Neural cell (in vitro differentiated cells): ENCODE measurements around the gene MYL12A.

ENCODE experiments used
- EP300 ChIP-seq: fragments of 450-650 bp; conservative IDR thresholded peaks from 2 replicates; pipeline ENCODE4 v1.6.1; 2014; ENCODE audit warnings: antibody characterized with exemption, mild to moderate bottlenecking, moderate library complexity; ENCODE audit not compliant: poor library complexity, severe bottlenecking
- EZH2 ChIP-seq: fragments of 200-600, 300-800 bp; shearing (Covaris generic), sonication (generic); IDR thresholded peaks from 2 replicates; pipeline ENCODE4 v1.6.1; 2014; ENCODE audit warnings: antibody characterized with exemption, low read length, borderline replicate concordance, mild to moderate bottlenecking; ENCODE audit not compliant: insufficient read depth, poor library complexity, severe bottlenecking
- MXI1 ChIP-seq: fragments of 450-650 bp; conservative IDR thresholded peaks from 2 replicates; pipeline ENCODE4 v1.6.1; 2014; ENCODE audit warnings: antibody characterized with exemption, mild to moderate bottlenecking; ENCODE audit not compliant: poor library complexity, severe bottlenecking
- POLR2AphosphoS5 ChIP-seq: IDR thresholded peaks from 2 replicates; pipeline ENCODE4 v1.6.1; 2012
- RAD21 ChIP-seq: fragments of 450-650 bp; conservative IDR thresholded peaks from 2 replicates; pipeline ENCODE4 v1.6.1; 2014; ENCODE audit warnings: antibody characterized with exemption, mild to moderate bottlenecking, moderate library complexity
- SMC3 ChIP-seq: fragments of 450-650 bp; conservative IDR thresholded peaks from 2 replicates; pipeline ENCODE4 v1.6.1; 2014; ENCODE audit warnings: antibody characterized with exemption, mild to moderate bottlenecking, moderate library complexity; ENCODE audit not compliant: poor library complexity
- TAF1 ChIP-seq: IDR thresholded peaks from 2 replicates; pipeline ENCODE4 v1.6.1; 2012; ENCODE audit warnings: low read depth
- TF ChIP-seq, protein P1 (sequence below): fragments of 450-650 bp; IDR thresholded peaks from 2 replicates; pipeline ENCODE4 v1.5.1; 2014; ENCODE audit warnings: antibody characterized with exemption, mild to moderate bottlenecking, moderate library complexity; ENCODE audit not compliant: poor library complexity, severe bottlenecking
- TF ChIP-seq, protein P2 (sequence below): IDR thresholded peaks from 2 replicates; pipeline ENCODE4 v1.6.1; 2012; ENCODE audit warnings: borderline replicate concordance

DNA sequence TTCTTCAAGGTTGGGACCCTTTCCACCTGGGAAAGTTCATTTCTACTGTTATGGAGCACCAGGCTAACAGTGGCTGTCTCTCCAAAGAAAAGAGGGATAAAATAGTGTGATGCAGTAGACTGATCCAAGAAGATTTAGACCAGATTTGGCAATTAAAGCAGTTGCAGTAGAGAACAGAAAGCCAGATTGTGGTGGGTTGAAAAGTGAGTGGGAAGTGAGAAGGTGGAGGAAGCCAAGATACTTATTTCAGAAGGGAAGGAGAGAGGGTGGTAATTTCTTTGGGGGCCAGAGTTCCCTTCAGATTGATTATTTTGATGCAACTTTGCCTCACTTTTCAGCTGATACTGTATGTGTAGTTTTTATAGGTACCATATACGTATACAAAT, 22.3 kb downstream of the MYL12A start:
- TF ChIP-seq, protein P1, sequence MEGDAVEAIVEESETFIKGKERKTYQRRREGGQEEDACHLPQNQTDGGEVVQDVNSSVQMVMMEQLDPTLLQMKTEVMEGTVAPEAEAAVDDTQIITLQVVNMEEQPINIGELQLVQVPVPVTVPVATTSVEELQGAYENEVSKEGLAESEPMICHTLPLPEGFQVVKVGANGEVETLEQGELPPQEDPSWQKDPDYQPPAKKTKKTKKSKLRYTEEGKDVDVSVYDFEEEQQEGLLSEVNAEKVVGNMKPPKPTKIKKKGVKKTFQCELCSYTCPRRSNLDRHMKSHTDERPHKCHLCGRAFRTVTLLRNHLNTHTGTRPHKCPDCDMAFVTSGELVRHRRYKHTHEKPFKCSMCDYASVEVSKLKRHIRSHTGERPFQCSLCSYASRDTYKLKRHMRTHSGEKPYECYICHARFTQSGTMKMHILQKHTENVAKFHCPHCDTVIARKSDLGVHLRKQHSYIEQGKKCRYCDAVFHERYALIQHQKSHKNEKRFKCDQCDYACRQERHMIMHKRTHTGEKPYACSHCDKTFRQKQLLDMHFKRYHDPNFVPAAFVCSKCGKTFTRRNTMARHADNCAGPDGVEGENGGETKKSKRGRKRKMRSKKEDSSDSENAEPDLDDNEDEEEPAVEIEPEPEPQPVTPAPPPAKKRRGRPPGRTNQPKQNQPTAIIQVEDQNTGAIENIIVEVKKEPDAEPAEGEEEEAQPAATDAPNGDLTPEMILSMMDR = no peak
- TF ChIP-seq, protein P2, sequence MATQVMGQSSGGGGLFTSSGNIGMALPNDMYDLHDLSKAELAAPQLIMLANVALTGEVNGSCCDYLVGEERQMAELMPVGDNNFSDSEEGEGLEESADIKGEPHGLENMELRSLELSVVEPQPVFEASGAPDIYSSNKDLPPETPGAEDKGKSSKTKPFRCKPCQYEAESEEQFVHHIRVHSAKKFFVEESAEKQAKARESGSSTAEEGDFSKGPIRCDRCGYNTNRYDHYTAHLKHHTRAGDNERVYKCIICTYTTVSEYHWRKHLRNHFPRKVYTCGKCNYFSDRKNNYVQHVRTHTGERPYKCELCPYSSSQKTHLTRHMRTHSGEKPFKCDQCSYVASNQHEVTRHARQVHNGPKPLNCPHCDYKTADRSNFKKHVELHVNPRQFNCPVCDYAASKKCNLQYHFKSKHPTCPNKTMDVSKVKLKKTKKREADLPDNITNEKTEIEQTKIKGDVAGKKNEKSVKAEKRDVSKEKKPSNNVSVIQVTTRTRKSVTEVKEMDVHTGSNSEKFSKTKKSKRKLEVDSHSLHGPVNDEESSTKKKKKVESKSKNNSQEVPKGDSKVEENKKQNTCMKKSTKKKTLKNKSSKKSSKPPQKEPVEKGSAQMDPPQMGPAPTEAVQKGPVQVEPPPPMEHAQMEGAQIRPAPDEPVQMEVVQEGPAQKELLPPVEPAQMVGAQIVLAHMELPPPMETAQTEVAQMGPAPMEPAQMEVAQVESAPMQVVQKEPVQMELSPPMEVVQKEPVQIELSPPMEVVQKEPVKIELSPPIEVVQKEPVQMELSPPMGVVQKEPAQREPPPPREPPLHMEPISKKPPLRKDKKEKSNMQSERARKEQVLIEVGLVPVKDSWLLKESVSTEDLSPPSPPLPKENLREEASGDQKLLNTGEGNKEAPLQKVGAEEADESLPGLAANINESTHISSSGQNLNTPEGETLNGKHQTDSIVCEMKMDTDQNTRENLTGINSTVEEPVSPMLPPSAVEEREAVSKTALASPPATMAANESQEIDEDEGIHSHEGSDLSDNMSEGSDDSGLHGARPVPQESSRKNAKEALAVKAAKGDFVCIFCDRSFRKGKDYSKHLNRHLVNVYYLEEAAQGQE = no peak
- no peak for TF ChIP-seq EZH2
- no peak for TF ChIP-seq POLR2AphosphoS5
- no peak for TF ChIP-seq RAD21
- no peak for TF ChIP-seq EP300
- TF ChIP-seq SMC3 = no peak
- TF ChIP-seq TAF1 = no peak
- no peak for TF ChIP-seq MXI1
